ENCODE results near the gene POU6F2. TPM values are rescaled to one million over a fixed set of nuclear protein-coding genes. Genes with fewer than 3 reads are reported as not detected.
"Not testable (repeated sequence)": the region's sequence is repeated elsewhere in the genome, so short reads cannot be mapped to it uniquely, and the experiment has no call there.

POU6F2 gene
- total RNA-seq, 1 donor from 2014 or later = 0.24 TPM

- DNase-seq (no peak), ATAC-seq (ENCODE audit: low read depth) (no peak)
- H3K4me1 Mint-ChIP-seq = no peaks in the 10 kb centered on the region
- H3K27ac Mint-ChIP-seq = no peak overlapping the region
- intact Hi-C loops (cut with micrococcal nuclease) = no loop called here
- H3K27me3 Mint-ChIP-seq = no peaks in the 10 kb centered on the region
- ChIA-PET POLR2A (no interaction called here), CTCF (no interaction called here)
- H3K4me3 Mint-ChIP-seq = no peak overlapping the region
- H3K36me3 Mint-ChIP-seq (ENCODE audit: low read depth) = no peaks in the 10 kb centered on the region
- TF ChIP-seq, protein P1, sequence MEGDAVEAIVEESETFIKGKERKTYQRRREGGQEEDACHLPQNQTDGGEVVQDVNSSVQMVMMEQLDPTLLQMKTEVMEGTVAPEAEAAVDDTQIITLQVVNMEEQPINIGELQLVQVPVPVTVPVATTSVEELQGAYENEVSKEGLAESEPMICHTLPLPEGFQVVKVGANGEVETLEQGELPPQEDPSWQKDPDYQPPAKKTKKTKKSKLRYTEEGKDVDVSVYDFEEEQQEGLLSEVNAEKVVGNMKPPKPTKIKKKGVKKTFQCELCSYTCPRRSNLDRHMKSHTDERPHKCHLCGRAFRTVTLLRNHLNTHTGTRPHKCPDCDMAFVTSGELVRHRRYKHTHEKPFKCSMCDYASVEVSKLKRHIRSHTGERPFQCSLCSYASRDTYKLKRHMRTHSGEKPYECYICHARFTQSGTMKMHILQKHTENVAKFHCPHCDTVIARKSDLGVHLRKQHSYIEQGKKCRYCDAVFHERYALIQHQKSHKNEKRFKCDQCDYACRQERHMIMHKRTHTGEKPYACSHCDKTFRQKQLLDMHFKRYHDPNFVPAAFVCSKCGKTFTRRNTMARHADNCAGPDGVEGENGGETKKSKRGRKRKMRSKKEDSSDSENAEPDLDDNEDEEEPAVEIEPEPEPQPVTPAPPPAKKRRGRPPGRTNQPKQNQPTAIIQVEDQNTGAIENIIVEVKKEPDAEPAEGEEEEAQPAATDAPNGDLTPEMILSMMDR (IDR thresholded peaks at IDR 0.05) = no peak
- no peaks in the 10 kb centered on the region for H3K9me3 Mint-ChIP-seq
Observed at GRCh38 chr7:39317896-39318295, 340.2 kb downstream of the POU6F2 start.

GRCh38 chr7:39321245-39321644 is 343.5 kb downstream of the POU6F2 start:
- DNase-seq (no peak), ATAC-seq (ENCODE audit: low read depth) (no peak)
- no peak overlapping the region for H3K4me3 Mint-ChIP-seq
- peaks cover 4% of the 10 kb centered on the region for H3K27me3 Mint-ChIP-seq
- TF ChIP-seq, protein P1 (IDR thresholded peaks at IDR 0.05) = no peak
- POLR2A ChIA-PET = no interaction called here
- CTCF ChIA-PET = no interaction called here
- no peaks in the 10 kb centered on the region for H3K9me3 Mint-ChIP-seq
- H3K4me1 Mint-ChIP-seq = no peaks in the 10 kb centered on the region
- intact Hi-C loops (cut with micrococcal nuclease) = no loop called here
- H3K36me3 Mint-ChIP-seq (ENCODE audit: low read depth) = no peaks in the 10 kb centered on the region
- H3K27ac Mint-ChIP-seq = no peak overlapping the region

DNA sequence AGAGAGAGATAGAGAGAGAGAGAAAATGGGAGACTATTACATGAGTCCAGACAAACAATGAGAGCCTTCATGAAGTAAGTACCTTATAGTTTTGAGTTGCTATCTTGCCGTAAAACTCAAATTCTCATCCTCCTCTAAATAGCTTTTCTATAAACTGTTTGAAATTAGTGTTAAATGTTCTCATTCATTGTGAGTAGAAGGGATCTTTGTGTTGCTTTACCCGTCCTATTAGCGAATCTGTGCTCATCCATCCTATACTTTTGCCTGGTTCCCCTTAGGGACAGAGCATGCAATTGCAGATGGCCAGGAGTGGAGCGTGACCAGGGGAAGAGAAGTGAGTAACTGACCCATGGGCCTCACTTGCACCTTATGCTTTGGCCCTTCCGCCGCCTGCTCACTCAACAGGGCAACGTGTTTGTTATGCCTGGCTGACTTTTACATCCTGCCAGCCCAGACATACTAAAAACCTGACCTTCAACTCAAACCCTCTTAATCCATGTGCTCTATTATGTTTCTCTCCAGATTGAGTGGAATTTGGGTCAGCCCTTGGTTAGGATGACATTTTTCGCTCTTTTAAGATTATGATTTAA is 344.3 kb downstream of the POU6F2 start:
- intact Hi-C loops (cut with micrococcal nuclease) = no loop called here
- Mint-ChIP-seq H3K36me3 (ENCODE audit: low read depth) (no peaks in the 10 kb centered on the region), H3K4me3 (no peak overlapping the region), H3K27ac (no peak overlapping the region), H3K27me3 (peaks cover 4% of the 10 kb centered on the region), H3K4me1 (no peaks in the 10 kb centered on the region), H3K9me3 (no peaks in the 10 kb centered on the region)
- ATAC-seq (ENCODE audit: low read depth) = no peak
- CTCF ChIA-PET = no interaction called here
- no peak for DNase-seq
- POLR2A ChIA-PET = no interaction called here
- TF ChIP-seq, protein P1 (IDR thresholded peaks at IDR 0.05) = no peak

DNA sequence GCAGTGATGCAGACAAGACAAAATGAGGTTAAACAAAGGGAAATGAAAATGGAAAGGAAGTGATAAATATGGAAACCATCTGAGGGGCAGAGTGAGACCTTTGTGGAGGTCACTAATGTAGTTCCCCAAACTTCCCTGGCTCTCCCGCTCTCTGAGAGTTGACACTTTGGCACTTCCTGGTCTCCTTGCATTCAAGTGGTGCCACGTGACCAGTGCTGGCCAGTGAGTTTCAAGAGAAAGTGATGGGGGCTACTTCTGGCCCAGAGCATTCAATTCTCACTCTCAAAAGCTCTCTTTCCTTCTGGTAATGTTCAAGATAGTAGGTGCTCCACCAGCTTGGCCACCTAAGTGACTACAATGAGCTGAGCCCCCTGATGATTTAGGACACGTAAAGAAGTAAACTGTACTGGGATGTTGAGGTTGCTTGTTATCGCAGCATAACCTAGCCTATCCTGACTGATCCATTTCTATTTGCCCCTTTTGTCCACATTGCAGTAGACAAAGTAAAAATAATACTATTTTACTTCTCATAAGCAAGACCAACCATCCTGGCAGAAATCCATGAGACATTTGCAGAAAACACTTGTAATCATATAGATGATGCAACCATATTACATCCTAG is 346.5 kb downstream of the POU6F2 start:
- H3K36me3 Mint-ChIP-seq (ENCODE audit: low read depth) = no peaks in the 10 kb centered on the region
- no peak for DNase-seq
- no peak overlapping the region for H3K27ac Mint-ChIP-seq
- intact Hi-C loops (cut with micrococcal nuclease) = no loop called here
- H3K27me3 Mint-ChIP-seq = peaks cover 4% of the 10 kb centered on the region
- H3K9me3 Mint-ChIP-seq = no peaks in the 10 kb centered on the region
- POLR2A ChIA-PET = no interaction called here
- H3K4me3 Mint-ChIP-seq = no peak overlapping the region
- TF ChIP-seq, protein P1 (IDR thresholded peaks at IDR 0.05) = no peak
- ATAC-seq (ENCODE audit: low read depth) = no peak
- H3K4me1 Mint-ChIP-seq = no peaks in the 10 kb centered on the region
- CTCF ChIA-PET = no interaction called here

- intact Hi-C loops (cut with micrococcal nuclease); CTCF ChIA-PET; H3K4me3 Mint-ChIP-seq; H3K9me3 Mint-ChIP-seq; H3K27ac Mint-ChIP-seq; H3K36me3 Mint-ChIP-seq (ENCODE audit: low read depth); H3K27me3 Mint-ChIP-seq; ATAC-seq (ENCODE audit: low read depth); POLR2A ChIA-PET; H3K4me1 Mint-ChIP-seq; DNase-seq: not testable (repeated sequence)
Observed at GRCh38 chr7:39331607-39332006, 353.9 kb downstream of the POU6F2 start.

GRCh38 chr7:39332142-39332541 is 354.4 kb downstream of the POU6F2 start:
- ChIA-PET CTCF (no interaction called here), POLR2A (no interaction called here)
- H3K9me3 Mint-ChIP-seq = no peaks in the 10 kb centered on the region
- no peak overlapping the region for H3K27ac Mint-ChIP-seq
- TF ChIP-seq, protein P1 (IDR thresholded peaks at IDR 0.05) = no peak
- H3K36me3 Mint-ChIP-seq (ENCODE audit: low read depth) = no peaks in the 10 kb centered on the region
- DNase-seq (no peak), ATAC-seq (ENCODE audit: low read depth) (no peak)
- no peaks in the 10 kb centered on the region for H3K4me1 Mint-ChIP-seq
- intact Hi-C loops (cut with micrococcal nuclease) = no loop called here
- no peak overlapping the region for H3K4me3 Mint-ChIP-seq
- peaks cover 2% of the 10 kb centered on the region for H3K27me3 Mint-ChIP-seq
